IMR-90 (cell line): ENCODE measurements around the gene GJB3. TPM values are rescaled to one million over a fixed set of nuclear protein-coding genes. Genes with fewer than 3 reads are reported as not detected.
"Not testable (repeated sequence)": the region's sequence is repeated elsewhere in the genome, so short reads cannot be mapped to it uniquely, and the experiment has no call there.

Experiments used
- ATAC-seq: fragments of 200-7000 bp; cut with Tn5 transposase; 2 replicates; pipeline ENCODE4 v1.9.1; 2020; ENCODE audit warnings: low read depth, mild to moderate bottlenecking, moderate library complexity
- BruUV-seq: library from RNA; stranded (reverse); fragments of 400-500 nt; replicated peaks from 2 replicates; lab custom pipeline; 2021; lab: Mats Ljungman, UMichigan
- CTCF ChIA-PET: fragments of 300-600 bp; formaldehyde crosslinking; extraction: SDS; loops from one replicate; lab custom pipeline; 2021; ENCODE audit warnings: antibody characterized with exemption; lab: Yijun Ruan, JAX
- POLR2A ChIA-PET: fragments of 300-600 bp; sonication (Branson Sonifier 250); formaldehyde crosslinking; loops from one replicate; lab custom pipeline; 2022; ENCODE audit warnings: antibody characterized with exemption; ENCODE audit not compliant: unreplicated experiment; lab: Charles Lee
- DNase-seq: peaks from one replicate; pipeline ENCODE4 v3.0.0; 2013
- H2AFZ ChIP-seq: replicated peaks from 2 replicates; pipeline ENCODE3; 2013; ENCODE audit warnings: low read length, mild to moderate bottlenecking; ENCODE audit not compliant: poor library complexity
- H2AK5ac ChIP-seq: 2 replicates; pipeline ENCODE4 v1.6.1; 2013; ENCODE audit warnings: low read depth, low read length, inconsistent platforms
- H2AK9ac ChIP-seq: replicated peaks from 2 replicates; pipeline ENCODE3; 2013; ENCODE audit warnings: mild to moderate bottlenecking, low read depth, low read length, moderate library complexity; ENCODE audit not compliant: poor library complexity
- H2BK120ac ChIP-seq: 2 replicates; pipeline ENCODE4 v1.6.1; 2013; ENCODE audit warnings: low read depth, low read length, inconsistent platforms
- H2BK15ac ChIP-seq: 3 replicates; pipeline ENCODE4 v1.6.1; 2013; ENCODE audit warnings: low read depth, low read length, inconsistent platforms
- H2BK20ac ChIP-seq: 2 replicates; pipeline ENCODE4 v1.6.1; 2013; ENCODE audit warnings: low read depth, mild to moderate bottlenecking, inconsistent platforms, low read length, moderate library complexity
- H2BK5ac ChIP-seq: 2 replicates; pipeline ENCODE4 v1.6.1; 2013; ENCODE audit warnings: mild to moderate bottlenecking, low read depth, low read length, inconsistent platforms; ENCODE audit not compliant: poor library complexity, severe bottlenecking
- H3K14ac ChIP-seq: replicated peaks from 2 replicates; pipeline ENCODE4 v1.6.1; 2013; ENCODE audit warnings: low read depth, low read length, inconsistent platforms
- H3K18ac ChIP-seq: 2 replicates; pipeline ENCODE4 v1.6.1; 2013; ENCODE audit warnings: low read depth, low read length, control low read depth
- H3K23ac ChIP-seq: 2 replicates; pipeline ENCODE4 v1.6.1; 2013; ENCODE audit warnings: low read depth, low read length, inconsistent platforms
- H3K27ac ChIP-seq: 2 replicates; pipeline ENCODE4 v1.5.1; 2013; ENCODE audit warnings: mild to moderate bottlenecking, control low read depth, low read length; ENCODE audit not compliant: insufficient read depth
- H3K27me3 ChIP-seq: 2 replicates; pipeline ENCODE4 v1.6.1; 2013; ENCODE audit warnings: low read length; ENCODE audit not compliant: control insufficient read depth, insufficient read depth
- H3K36me3 ChIP-seq: 2 replicates; pipeline ENCODE4 v1.6.1; 2013; ENCODE audit warnings: low read length, mixed read lengths; ENCODE audit not compliant: control insufficient read depth, insufficient read depth
- H3K4ac ChIP-seq: 2 replicates; pipeline ENCODE4 v1.6.1; 2013; ENCODE audit warnings: low read depth, low read length, inconsistent platforms
- H3K4me1 ChIP-seq: 2 replicates; pipeline ENCODE4 v1.6.1; 2013; ENCODE audit warnings: low read length, mixed read lengths; ENCODE audit not compliant: control insufficient read depth, insufficient read depth
- H3K4me2 ChIP-seq: 2 replicates; pipeline ENCODE4 v1.6.1; 2013; ENCODE audit warnings: low read depth, mild to moderate bottlenecking, control low read depth, low read length, moderate library complexity
- H3K4me3 ChIP-seq: 2 replicates; pipeline ENCODE4 v1.5.1; 2013; ENCODE audit warnings: low read depth, mild to moderate bottlenecking, control low read depth, low read length, moderate library complexity; ENCODE audit not compliant: insufficient read depth
- H3K56ac ChIP-seq: 2 replicates; pipeline ENCODE4 v1.6.1; 2013; ENCODE audit warnings: low read length, inconsistent platforms; ENCODE audit not compliant: insufficient read depth; ENCODE audit errors: extremely low read depth
- H3K79me1 ChIP-seq, 2 experiments: 2 replicates each; pipeline ENCODE4 v1.6.1; 2013; ENCODE audit warnings: low read length in 2 of 2, inconsistent platforms in 1 of 2, low read depth in 1 of 2
- H3K9ac ChIP-seq: 2 replicates; pipeline ENCODE4 v1.6.1; 2013; ENCODE audit warnings: low read depth, low read length, control low read depth
- H3K9me1 ChIP-seq: 2 replicates; pipeline ENCODE4 v1.6.1; 2013; ENCODE audit warnings: low read length, inconsistent platforms; ENCODE audit not compliant: insufficient read depth
- H3K9me3 ChIP-seq: 2 replicates; pipeline ENCODE4 v1.6.1; 2013; ENCODE audit warnings: low read length; ENCODE audit not compliant: control insufficient read depth, insufficient read depth
- H4K20me1 ChIP-seq: 2 replicates; pipeline ENCODE4 v1.6.1; 2013; ENCODE audit warnings: low read length, inconsistent platforms; ENCODE audit not compliant: insufficient read depth
- H4K5ac ChIP-seq: 2 replicates; pipeline ENCODE4 v1.6.1; 2013; ENCODE audit warnings: mild to moderate bottlenecking, low read depth, low read length, control low read depth
- H4K8ac ChIP-seq, 2 experiments: 2 replicates each; pipeline ENCODE4 v1.6.1; 2013; ENCODE audit warnings: low read depth in 2 of 2, low read length in 2 of 2, control low read depth in 1 of 2, inconsistent platforms in 1 of 2
- H4K91ac ChIP-seq: 2 replicates; pipeline ENCODE4 v1.6.1; 2013; ENCODE audit warnings: low read depth, low read length, inconsistent platforms; ENCODE audit not compliant: insufficient read depth
- CEBPB ChIP-seq: IDR thresholded peaks from 2 replicates; pipeline ENCODE4 v1.6.1; 2012; ENCODE audit warnings: low read depth, low read length, improper control_type of control experiment
- WGBS, 2 experiments: methylation state at CpG; one replicate each; pipeline versions ENCODE4 v1.1.5 to v1.1.7; 2013; ENCODE audit warnings: missing lambda C conversion rate in 2 of 2; ENCODE audit not compliant: insufficient read length in 1 of 2; ENCODE audit errors: extremely low coverage in 2 of 2; 5-methylcytosine and 5-hydroxymethylcytosine counted together
- dilution Hi-C: fragments of 300-500 bp; cut with HindIII; formaldehyde crosslinking; loops from one replicate; pipeline ENCODE4 v1.14.3; 2018; ENCODE audit warnings: low sequenced_read_pairs; ENCODE audit not compliant: unreplicated experiment
- in situ Hi-C: fragments of 300-500 bp; cut with MboI; formaldehyde crosslinking; loops from 3 replicates; pipeline ENCODE4 v1.14.3; 2019; ENCODE audit warnings: low sequenced_read_pairs, inconsistent platforms, mixed read lengths
- intact Hi-C: fragments of 100-400 bp; cut with micrococcal nuclease; formaldehyde crosslinking; loops from 2 replicates; pipeline ENCODE4 v1.10.0; 2022
- polyA plus RNA-seq, 3 experiments: library from polyadenylated mRNA; depleted of rRNA; stranded (reverse); fragments of >200 nt; gene quantifications; 2 replicates each; pipeline ENCODE4 v1.2.3, GENCODE V29; 2012; ENCODE audit warnings: low replicate concordance in 1 of 3
- total RNA-seq: library from RNA; depleted of rRNA; stranded (reverse); fragments of >200 nt; gene quantifications from 2 replicates; pipeline ENCODE4 v1.2.3, GENCODE V29; 2012
- TF ChIP-seq, protein P1 (sequence below): conservative IDR thresholded peaks from 2 replicates; pipeline ENCODE4 v1.5.1; 2012; ENCODE audit warnings: mild to moderate bottlenecking, low read depth, low read length, improper control_type of control experiment

Gene GJB3
- total and polyA plus RNA-seq, 2 of the 4 experiments (the other 2 are of a cell fraction): not detected

GRCh38 chr1:34816778-34817177 lies 35.8 kb downstream of the GJB3 start:
- TF ChIP-seq, protein P1, sequence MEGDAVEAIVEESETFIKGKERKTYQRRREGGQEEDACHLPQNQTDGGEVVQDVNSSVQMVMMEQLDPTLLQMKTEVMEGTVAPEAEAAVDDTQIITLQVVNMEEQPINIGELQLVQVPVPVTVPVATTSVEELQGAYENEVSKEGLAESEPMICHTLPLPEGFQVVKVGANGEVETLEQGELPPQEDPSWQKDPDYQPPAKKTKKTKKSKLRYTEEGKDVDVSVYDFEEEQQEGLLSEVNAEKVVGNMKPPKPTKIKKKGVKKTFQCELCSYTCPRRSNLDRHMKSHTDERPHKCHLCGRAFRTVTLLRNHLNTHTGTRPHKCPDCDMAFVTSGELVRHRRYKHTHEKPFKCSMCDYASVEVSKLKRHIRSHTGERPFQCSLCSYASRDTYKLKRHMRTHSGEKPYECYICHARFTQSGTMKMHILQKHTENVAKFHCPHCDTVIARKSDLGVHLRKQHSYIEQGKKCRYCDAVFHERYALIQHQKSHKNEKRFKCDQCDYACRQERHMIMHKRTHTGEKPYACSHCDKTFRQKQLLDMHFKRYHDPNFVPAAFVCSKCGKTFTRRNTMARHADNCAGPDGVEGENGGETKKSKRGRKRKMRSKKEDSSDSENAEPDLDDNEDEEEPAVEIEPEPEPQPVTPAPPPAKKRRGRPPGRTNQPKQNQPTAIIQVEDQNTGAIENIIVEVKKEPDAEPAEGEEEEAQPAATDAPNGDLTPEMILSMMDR: no peak
- no peak for TF ChIP-seq CEBPB
- ATAC-seq (no peak), DNase-seq (no peak)
- no peaks in the 10 kb centered on the region for H4K20me1 ChIP-seq
- H3K4me1 ChIP-seq: no peaks in the 10 kb centered on the region
- H3K9ac ChIP-seq: no peak overlapping the region
- no peaks in the 10 kb centered on the region for H3K27me3 ChIP-seq
- H3K36me3 ChIP-seq: no peaks in the 10 kb centered on the region
- no peak overlapping the region for H3K4ac ChIP-seq
- no peak overlapping the region for H2BK120ac ChIP-seq
- no peak overlapping the region for H3K18ac ChIP-seq
- no peak overlapping the region for H2AK9ac ChIP-seq
- H2AK5ac ChIP-seq: no peak overlapping the region
- H4K5ac ChIP-seq: no peak overlapping the region
- in situ Hi-C loops: no loop called here
- no peak overlapping the region for H3K4me3 ChIP-seq
- H4K91ac ChIP-seq: no peak overlapping the region
- ChIA-PET POLR2A (no interaction called here), CTCF (interaction anchor here (1.0 kb wide), 1 partner anchor 36 kb away, joined by 3 read pairs; no protein-coding TSS in a partner anchor)
- intact Hi-C loops: no loop called here
- H3K23ac ChIP-seq: no peak overlapping the region
- H3K56ac ChIP-seq: no peak overlapping the region
- no peak overlapping the region for H2BK15ac ChIP-seq
- WGBS, 2 experiments: no CpG with 5 or more reads among the region's 3 CpGs
- no peaks in the 10 kb centered on the region for H3K9me3 ChIP-seq
- H2AFZ ChIP-seq: no peak overlapping the region
- no peak overlapping the region for H3K14ac ChIP-seq
- H3K79me1 ChIP-seq: no peaks in the 10 kb centered on the region
- H4K8ac ChIP-seq: no peak overlapping the region
- no peak overlapping the region for H3K27ac ChIP-seq
- no peak overlapping the region for H3K4me2 ChIP-seq
- H2BK20ac ChIP-seq: no peak overlapping the region
- H2BK5ac ChIP-seq: no peak overlapping the region
- no peaks in the 10 kb centered on the region for H3K9me1 ChIP-seq
- dilution Hi-C loops: no loop called here
- BruUV-seq: no TSS peak

GRCh38 chr1:34818862-34819261 lies 37.8 kb downstream of the GJB3 start:
- H3K4me3 ChIP-seq, H2BK20ac ChIP-seq, BruUV-seq, H3K9me3 ChIP-seq, dilution Hi-C loops, H4K8ac ChIP-seq, H3K4me1 ChIP-seq, H2AFZ ChIP-seq, H3K14ac ChIP-seq, H2BK15ac ChIP-seq, H3K56ac ChIP-seq, H3K9ac ChIP-seq, H3K18ac ChIP-seq, CTCF ChIA-PET, H2AK9ac ChIP-seq, H3K27me3 ChIP-seq, H4K91ac ChIP-seq, in situ Hi-C loops, H3K79me1 ChIP-seq, ATAC-seq, H2AK5ac ChIP-seq, H4K20me1 ChIP-seq, H3K23ac ChIP-seq, intact Hi-C loops, H3K4me2 ChIP-seq, H3K4ac ChIP-seq, H2BK120ac ChIP-seq, H3K36me3 ChIP-seq, H3K27ac ChIP-seq, H3K9me1 ChIP-seq, POLR2A ChIA-PET, H4K5ac ChIP-seq, H2BK5ac ChIP-seq, DNase-seq: not testable (repeated sequence)
- no CpG with 5 or more reads among the region's 2 CpGs for WGBS, 2 experiments
